OCI-LY7 (cell line): Measurements from ENCODE around the gene BCKDHB. TPM values are rescaled to one million over a fixed set of nuclear protein-coding genes. Genes with fewer than 3 reads are reported as not detected.

Experiments used
- BruUV-seq: library from RNA; stranded (reverse); fragments of 400-500 nt; replicated peaks from 2 replicates; lab custom pipeline; 2021; lab: Mats Ljungman, UMichigan
- CTCF ChIA-PET: fragments of 300-600 bp; sonication (Branson Sonifier 250); formaldehyde crosslinking; loops from one replicate; lab custom pipeline; 2022; ENCODE audit warnings: antibody characterized with exemption; ENCODE audit not compliant: unreplicated experiment; lab: Charles Lee
- POLR2A ChIA-PET: fragments of 300-600 bp; sonication (Branson Sonifier 250); formaldehyde crosslinking; loops from one replicate; lab custom pipeline; 2022; ENCODE audit warnings: antibody characterized with exemption; lab: Charles Lee
- DNase-seq: peaks from one replicate; pipeline ENCODE4 v3.0.0-alpha.2; 2015; ENCODE audit warnings: low spot score
- H2AFZ ChIP-seq: fragments of 200-600 bp; sonication (generic), shearing (Covaris generic); 2 replicates; pipeline ENCODE4 v1.6.1; 2014; ENCODE audit warnings: mild to moderate bottlenecking, antibody characterized with exemption, low read length, moderate library complexity
- H3K27ac ChIP-seq: fragments of 200-600 bp; sonication (generic); 2 replicates; pipeline ENCODE4 v1.5.1; 2014; ENCODE audit warnings: mixed run types, low read depth, mild to moderate bottlenecking, moderate library complexity, low read length, inconsistent platforms; ENCODE audit not compliant: poor library complexity, severe bottlenecking
- H3K36me3 ChIP-seq: fragments of 200-600 bp; sonication (generic); 2 replicates; pipeline ENCODE4 v1.6.1; 2014; ENCODE audit warnings: mild to moderate bottlenecking, antibody characterized with exemption, low read length, moderate library complexity, mixed read lengths; ENCODE audit not compliant: insufficient read depth
- H3K4me1 ChIP-seq: fragments of 200-600 bp; sonication (generic); 2 replicates; pipeline ENCODE4 v1.5.1; 2014; ENCODE audit warnings: mild to moderate bottlenecking, low read length; ENCODE audit not compliant: insufficient read depth, poor library complexity, severe bottlenecking
- H3K4me2 ChIP-seq: fragments of 200-600 bp; sonication (generic); 2 replicates; pipeline ENCODE4 v1.6.1; 2014; ENCODE audit warnings: mild to moderate bottlenecking, low read length
- H3K4me3 ChIP-seq: fragments of 200-600 bp; sonication (generic); 2 replicates; pipeline ENCODE4 v1.5.1; 2014; ENCODE audit warnings: mild to moderate bottlenecking, low read depth, low read length; ENCODE audit not compliant: poor library complexity, severe bottlenecking
- H3K79me2 ChIP-seq: fragments of 200-600 bp; sonication (generic); 2 replicates; pipeline ENCODE4 v1.6.1; 2016; ENCODE audit warnings: low read depth, mild to moderate bottlenecking, low read length, moderate library complexity, mixed read lengths; ENCODE audit not compliant: insufficient read depth
- H3K9me2 ChIP-seq: fragments of 200-600 bp; sonication (generic); 2 replicates; pipeline ENCODE4 v1.6.1; 2016; ENCODE audit warnings: mild to moderate bottlenecking, low read length, mixed read lengths; ENCODE audit not compliant: insufficient read depth
- H3K9me3 ChIP-seq: fragments of 200-600 bp; sonication (generic); 2 replicates; pipeline ENCODE4 v1.6.1; 2014; ENCODE audit warnings: mild to moderate bottlenecking, mixed run types, low read length, mixed read lengths
- H4K20me1 ChIP-seq: fragments of 200-600 bp; sonication (generic); 2 replicates; pipeline ENCODE4 v1.6.1; 2014; ENCODE audit warnings: mild to moderate bottlenecking, antibody characterized with exemption, low read length, moderate library complexity, mixed read lengths; ENCODE audit not compliant: insufficient read depth
- EZH2phosphoT487 ChIP-seq: fragments of 200-600 bp; sonication (generic); IDR thresholded peaks from 2 replicates; pipeline ENCODE4 v1.6.1; 2018; ENCODE audit warnings: low read depth, borderline replicate concordance, mild to moderate bottlenecking, mixed run types, antibody characterized with exemption, low read length, moderate library complexity, mixed read lengths
- intact Hi-C: fragments of 100-400 bp; cut with micrococcal nuclease; formaldehyde crosslinking; loops from one replicate; pipeline ENCODE4 v1.10.0; 2022; ENCODE audit not compliant: unreplicated experiment
- total RNA-seq, 2 experiments: library from RNA; depleted of rRNA in 1 of 2; stranded (reverse); fragments of >200 nt in 1 of 2; shearing (Covaris generic) in 1 of 2; gene quantifications; 2 replicates each; pipeline ENCODE4 v1.2.3, GENCODE V29; 2014 to 2022
- TF ChIP-seq, protein P1 (sequence below): fragments of 200-600 bp; sonication (generic); conservative IDR thresholded peaks from 2 replicates; pipeline ENCODE4 v1.5.1; 2014; ENCODE audit warnings: mild to moderate bottlenecking, antibody characterized with exemption, low read length, moderate library complexity, mixed read lengths

BCKDHB gene
- total RNA-seq, 2 experiments from 2014 or later: 25.7 to 30.3 TPM

DNA sequence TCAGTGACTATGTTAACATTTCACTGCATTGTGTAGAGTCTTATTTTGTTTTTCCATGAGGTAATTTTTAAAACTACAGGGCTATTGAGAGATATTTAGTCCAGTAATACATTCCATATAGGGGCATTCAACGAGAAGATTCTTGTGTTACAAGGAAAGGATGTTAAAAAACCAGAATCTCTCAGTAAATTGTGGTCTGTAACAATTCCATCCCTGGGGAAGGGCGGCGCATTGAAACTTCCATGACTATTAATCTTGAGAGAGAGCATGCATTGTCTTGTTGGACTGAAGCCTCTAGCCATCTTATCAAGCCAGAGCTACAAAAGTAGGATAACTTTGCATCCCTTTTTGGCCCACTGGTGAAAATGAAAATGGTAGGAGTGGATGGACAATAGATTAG, 119.7 kb downstream of the BCKDHB start:
- intact Hi-C loops: no loop called here
- POLR2A ChIA-PET: interaction anchor here (0.6 kb wide), 1 partner anchor 1116 kb away, joined by 3 read pairs; no protein-coding TSS in a partner anchor
- no peak overlapping the region for H3K4me2 ChIP-seq

DNA sequence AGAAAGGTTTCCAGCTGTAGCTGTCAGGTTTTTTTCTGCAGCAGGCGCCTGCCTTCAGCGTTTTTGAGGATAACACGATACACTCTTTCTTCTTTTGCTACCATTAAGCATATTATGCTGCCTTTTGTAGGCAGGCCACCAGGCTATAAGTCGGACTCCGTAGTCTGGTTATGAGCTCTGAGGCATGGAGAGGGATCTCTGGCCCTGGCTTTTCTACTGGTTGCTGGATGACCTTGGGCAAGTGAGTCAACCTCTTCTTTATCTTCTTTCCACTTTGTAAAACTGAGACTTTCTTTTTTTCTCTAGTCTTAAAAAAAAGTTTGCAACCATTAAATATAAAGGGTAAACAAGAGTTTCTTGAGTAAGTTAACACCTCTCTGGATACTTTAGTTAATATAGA, 120.2 kb downstream of the BCKDHB start:
- Histone ChIP-seq H3K4me3 (no peak overlapping the region), H3K27ac (no peak overlapping the region), H3K9me3 (no peaks in the 10 kb centered on the region), H3K9me2 (no peaks in the 10 kb centered on the region), H4K20me1 (no peaks in the 10 kb centered on the region), H3K4me2 (no peak overlapping the region), H3K4me1 (no peaks in the 10 kb centered on the region), H3K79me2 (no peaks in the 10 kb centered on the region), H3K36me3 (no peaks in the 10 kb centered on the region), H2AFZ (no peak overlapping the region)
- no TSS peak for BruUV-seq
- CTCF ChIA-PET: no interaction called here
- POLR2A ChIA-PET: interaction anchor here (0.5 to 0.6 kb wide), 2 partner anchors 109 to 1117 kb away, joined by 3 read pairs; no protein-coding TSS in a partner anchor
- DNase-seq: no peak
- intact Hi-C loops: no loop called here
- TF ChIP-seq, protein P1, sequence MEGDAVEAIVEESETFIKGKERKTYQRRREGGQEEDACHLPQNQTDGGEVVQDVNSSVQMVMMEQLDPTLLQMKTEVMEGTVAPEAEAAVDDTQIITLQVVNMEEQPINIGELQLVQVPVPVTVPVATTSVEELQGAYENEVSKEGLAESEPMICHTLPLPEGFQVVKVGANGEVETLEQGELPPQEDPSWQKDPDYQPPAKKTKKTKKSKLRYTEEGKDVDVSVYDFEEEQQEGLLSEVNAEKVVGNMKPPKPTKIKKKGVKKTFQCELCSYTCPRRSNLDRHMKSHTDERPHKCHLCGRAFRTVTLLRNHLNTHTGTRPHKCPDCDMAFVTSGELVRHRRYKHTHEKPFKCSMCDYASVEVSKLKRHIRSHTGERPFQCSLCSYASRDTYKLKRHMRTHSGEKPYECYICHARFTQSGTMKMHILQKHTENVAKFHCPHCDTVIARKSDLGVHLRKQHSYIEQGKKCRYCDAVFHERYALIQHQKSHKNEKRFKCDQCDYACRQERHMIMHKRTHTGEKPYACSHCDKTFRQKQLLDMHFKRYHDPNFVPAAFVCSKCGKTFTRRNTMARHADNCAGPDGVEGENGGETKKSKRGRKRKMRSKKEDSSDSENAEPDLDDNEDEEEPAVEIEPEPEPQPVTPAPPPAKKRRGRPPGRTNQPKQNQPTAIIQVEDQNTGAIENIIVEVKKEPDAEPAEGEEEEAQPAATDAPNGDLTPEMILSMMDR: no peak
- no peak for TF ChIP-seq EZH2phosphoT487

More for the DNA sequence above, 119.7 kb downstream of the BCKDHB start:
- Histone ChIP-seq H3K4me1 (no peaks in the 10 kb centered on the region), H4K20me1 (no peaks in the 10 kb centered on the region), H3K9me2 (no peaks in the 10 kb centered on the region), H3K4me3 (no peak overlapping the region), H3K9me3 (no peaks in the 10 kb centered on the region), H3K36me3 (no peaks in the 10 kb centered on the region), H3K79me2 (no peaks in the 10 kb centered on the region), H2AFZ (no peak overlapping the region), H3K27ac (no peak overlapping the region)
- TF ChIP-seq, protein P1: no peak
- no peak for TF ChIP-seq EZH2phosphoT487
- no peak for DNase-seq
- CTCF ChIA-PET: no interaction called here
- BruUV-seq: no TSS peak

DNA sequence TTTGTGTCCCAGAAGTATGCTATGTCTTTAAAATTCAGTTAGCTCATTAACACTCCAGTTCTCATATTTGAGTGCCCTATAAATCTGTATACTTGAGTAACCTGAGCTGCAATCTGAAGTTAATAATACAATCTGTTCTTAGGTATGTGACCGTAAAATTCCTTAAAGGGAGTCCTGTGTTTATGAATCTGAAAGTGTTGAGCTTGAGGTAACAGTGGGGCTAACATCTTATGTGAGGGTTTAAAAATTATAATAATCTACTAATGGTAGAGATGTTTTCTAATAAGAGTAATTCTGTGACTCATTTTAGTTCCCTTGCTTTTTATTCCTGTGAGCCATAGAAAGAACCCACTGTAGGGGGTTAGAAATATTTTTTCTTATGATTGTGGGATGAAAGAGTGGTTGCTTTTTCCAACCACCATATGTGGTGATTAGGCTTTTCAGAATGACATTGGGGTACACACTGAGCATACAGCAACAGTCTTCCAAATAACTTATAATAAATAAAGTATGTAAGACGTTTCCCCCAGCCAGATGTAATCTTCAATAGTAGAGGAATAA, 121.2 kb downstream of the BCKDHB start:
- POLR2A ChIA-PET: no interaction called here
- BruUV-seq: no TSS peak

More for the DNA sequence above, 121.2 kb downstream of the BCKDHB start:
- Histone ChIP-seq H3K9me3 (no peaks in the 10 kb centered on the region), H3K79me2 (no peaks in the 10 kb centered on the region), H3K4me1 (no peaks in the 10 kb centered on the region), H2AFZ (no peak overlapping the region), H3K9me2 (no peaks in the 10 kb centered on the region), H3K36me3 (no peaks in the 10 kb centered on the region), H3K4me2 (no peak overlapping the region), H4K20me1 (no peaks in the 10 kb centered on the region), H3K27ac (no peak overlapping the region), H3K4me3 (no peak overlapping the region)
- TF ChIP-seq EZH2phosphoT487: no peak
- TF ChIP-seq, protein P1: no peak
- no peak for DNase-seq
- CTCF ChIA-PET: no interaction called here
- intact Hi-C loops: no loop called here
